GM21526 (cell line): ENCODE data around the gene CDRT15.
"Not testable (repeated sequence)": the region's sequence is repeated elsewhere in the genome, so short reads cannot be mapped to it uniquely, and the experiment has no call there.

ENCODE experiments used
- ATAC-seq: cut with Tn5 transposase; IDR thresholded peaks from one replicate; pipeline ENCODE4 v1.9.1; 2021; ENCODE audit warnings: moderate library complexity; ENCODE audit not compliant: unreplicated experiment, low FRiP score

Gene CDRT15

GRCh38 chr17:14191469-14191868 is 45.2 kb downstream of the CDRT15 start:
- not testable (repeated sequence) for ATAC-seq

GRCh38 chr17:14190774-14191173 is 45.9 kb downstream of the CDRT15 start:
- not testable (repeated sequence) for ATAC-seq

- not testable (repeated sequence) for ATAC-seq
Observed at GRCh38 chr17:14186443-14186842, 50.2 kb downstream of the CDRT15 start.
